GM19468 (cell line): ENCODE measurements around the gene TMEM214.

Experiments used
- ATAC-seq: cut with Tn5 transposase; IDR thresholded peaks from one replicate; pipeline ENCODE4 v1.9.1; 2021; ENCODE audit warnings: mild to moderate bottlenecking, moderate library complexity, moderate number of reproducible peaks; ENCODE audit not compliant: unreplicated experiment; ENCODE audit errors: extremely low read depth

The TMEM214 gene

GRCh38 chr2:27032495-27033252 lies at the start of gene TMEM214:
TMEM214 (plus strand) TSS chr2:27032965; CDS start chr2:27033016, 51 bp downstream.
- peak; percentile 89 for ATAC-seq

GRCh38 chr2:26983746-26984145 lies 49.0 kb upstream of the TMEM214 start:
- ATAC-seq = no peak

DNA sequence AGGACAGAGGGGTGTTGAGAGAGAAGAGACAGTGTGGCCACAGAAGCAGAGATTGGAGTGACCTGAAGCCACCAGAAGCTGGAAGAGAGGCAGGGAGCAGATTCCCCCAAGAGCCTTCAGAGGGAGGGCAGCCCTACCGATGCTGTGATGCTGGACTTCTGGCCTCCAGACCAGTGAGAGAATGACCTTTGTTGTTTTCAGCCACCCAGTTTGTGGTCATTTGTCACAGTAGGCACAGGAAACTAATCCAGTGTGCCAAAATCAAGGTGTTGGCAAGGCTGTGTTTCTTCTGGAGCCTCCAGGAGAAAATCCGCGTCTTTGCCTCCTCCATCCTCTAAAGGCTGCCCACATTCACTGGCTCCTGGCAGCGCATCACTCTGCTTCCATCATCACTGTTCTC lies 47.0 kb upstream of the TMEM214 start:
- no peak for ATAC-seq

GRCh38 chr2:26986576-26986975 lies 46.2 kb upstream of the TMEM214 start:
- ATAC-seq = no peak

GRCh38 chr2:26988058-26988860 lies 44.5 kb upstream of the TMEM214 start:
- no peak for ATAC-seq

DNA sequence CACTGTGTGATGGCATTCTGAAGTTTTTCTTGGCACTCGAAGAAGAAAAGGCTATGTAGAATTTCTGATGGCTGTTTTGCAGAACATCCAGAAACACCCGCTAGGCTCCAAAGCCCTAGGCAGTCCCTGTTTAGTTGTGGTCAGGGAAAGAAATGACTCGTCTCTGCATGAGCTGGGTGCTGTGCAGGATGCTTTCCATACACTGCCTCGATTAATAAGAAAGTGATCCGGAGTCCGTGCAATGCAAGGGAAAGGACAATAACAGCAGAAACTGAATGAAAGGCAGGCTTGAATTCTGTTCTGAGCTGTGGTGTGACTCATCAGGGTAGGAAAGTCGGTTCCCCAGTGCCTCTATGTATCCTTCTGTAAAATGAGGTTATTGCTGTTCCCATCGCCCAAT lies 43.6 kb upstream of the TMEM214 start:
- ATAC-seq = no peak

GRCh38 chr2:26991717-26992116 lies 41.0 kb upstream of the TMEM214 start:
- no peak for ATAC-seq

DNA sequence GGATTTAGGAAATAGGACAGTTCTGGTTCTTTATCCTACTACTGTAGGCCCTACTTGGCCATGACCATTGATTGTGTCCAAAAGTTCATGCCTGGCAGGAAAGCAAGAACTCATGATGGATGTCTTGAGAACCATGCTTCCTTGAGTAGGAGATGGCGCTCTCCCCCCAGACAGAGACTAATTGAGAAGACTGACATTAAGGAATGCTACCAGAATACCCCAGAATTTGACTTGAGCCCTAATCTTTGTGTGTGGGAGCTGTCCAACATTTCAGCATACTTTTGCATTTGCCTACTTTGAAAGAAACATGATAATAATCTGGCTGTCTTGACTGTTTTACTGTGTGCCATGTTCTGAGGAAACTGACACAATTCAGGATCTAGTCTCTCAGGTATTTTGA lies 39.0 kb upstream of the TMEM214 start:
- ATAC-seq = no peak

DNA sequence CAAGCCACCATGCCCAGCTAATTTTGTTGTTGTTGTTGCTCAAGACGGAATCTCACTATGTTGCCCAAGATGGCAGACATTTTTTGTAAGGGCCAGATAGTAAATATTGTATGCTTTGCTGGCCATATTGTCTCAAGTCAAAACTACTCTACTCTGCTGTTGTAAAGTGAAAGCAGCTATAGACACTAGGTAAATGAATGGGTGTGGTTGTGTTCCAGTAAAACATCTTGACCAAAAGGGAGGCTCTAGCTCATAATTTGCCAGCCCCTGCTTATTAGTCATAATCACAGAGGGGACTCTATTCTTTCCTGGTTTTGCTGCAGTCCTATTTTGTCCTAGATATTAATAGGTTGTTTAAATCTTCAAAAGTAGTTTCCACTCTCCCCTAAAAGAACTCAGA lies 37.8 kb upstream of the TMEM214 start:
- ATAC-seq = no peak

DNA sequence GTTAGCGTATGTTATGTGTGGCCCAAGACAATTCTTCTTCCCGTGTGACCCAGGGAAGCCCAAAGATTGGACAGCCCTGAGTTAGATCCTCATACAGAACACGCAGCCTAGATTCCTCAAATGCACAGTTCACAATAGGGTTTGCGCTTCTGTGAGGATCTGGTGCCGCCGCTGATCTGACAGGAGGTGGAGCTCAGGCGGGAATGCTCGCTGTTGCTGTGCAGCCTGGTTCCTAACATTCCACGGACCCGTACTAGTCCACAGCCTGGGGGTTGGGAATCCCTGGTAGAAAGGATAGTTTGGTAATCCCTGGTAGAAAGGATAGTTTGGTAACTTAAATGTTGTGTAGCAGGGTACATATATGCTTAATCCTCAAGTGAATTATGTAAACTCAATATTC lies 35.4 kb upstream of the TMEM214 start:
- no peak for ATAC-seq

DNA sequence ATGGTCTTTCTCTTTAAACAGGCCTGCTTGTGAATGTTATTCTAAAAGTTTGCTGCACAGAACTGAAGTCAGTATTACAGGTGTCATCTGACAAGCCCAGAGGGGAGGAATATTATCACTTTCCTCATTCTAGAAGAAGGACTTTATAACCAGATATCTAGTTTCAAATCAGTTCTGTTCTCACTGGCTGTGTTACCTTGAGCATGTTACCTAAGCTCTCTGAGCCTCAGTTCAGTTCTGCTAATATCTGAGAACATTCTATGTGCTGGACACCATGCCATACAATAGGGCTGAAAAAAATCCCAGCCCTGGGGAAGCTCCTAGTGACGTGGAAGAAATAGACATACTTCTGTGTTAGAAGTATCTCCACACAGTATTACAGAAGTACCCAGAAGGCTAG lies 34.4 kb upstream of the TMEM214 start:
- ATAC-seq = no peak

DNA sequence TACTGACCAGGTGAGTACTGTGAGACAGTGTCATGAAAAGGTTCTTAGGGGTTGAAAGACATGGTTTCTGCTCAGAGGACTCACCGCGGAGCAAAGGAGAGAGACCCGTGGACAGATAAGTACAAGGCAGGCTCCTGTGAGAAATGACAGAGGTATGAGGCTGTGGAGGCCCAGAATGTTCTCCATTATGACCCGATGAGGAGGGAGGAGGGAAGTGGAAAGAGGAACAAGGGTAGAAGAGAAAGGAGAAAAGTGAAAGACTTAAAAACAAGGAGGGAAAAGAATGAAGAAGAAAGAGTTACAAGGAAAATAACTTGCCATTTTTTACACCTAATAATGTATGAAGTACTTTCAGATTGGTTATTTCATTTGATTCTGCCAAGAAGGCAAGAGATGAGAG lies 32.5 kb upstream of the TMEM214 start:
- no peak for ATAC-seq

DNA sequence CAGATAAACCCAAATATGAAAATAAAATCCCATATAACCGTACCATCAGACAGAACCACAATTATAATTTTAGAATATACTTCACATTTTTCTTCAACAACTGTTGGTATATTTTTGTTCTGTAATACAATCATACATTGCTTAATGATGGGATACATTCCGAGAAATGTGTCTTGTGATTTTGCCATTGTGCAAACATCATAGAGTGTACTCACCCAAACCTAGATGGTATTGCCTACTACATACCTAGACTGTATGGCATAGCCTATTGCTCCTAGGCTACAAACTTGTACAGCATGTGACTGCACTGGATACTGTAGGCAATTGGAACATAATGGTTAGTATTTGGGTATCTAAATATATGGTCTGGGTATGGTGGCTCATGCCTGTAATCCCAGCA lies 31.8 kb upstream of the TMEM214 start:
- no peak for ATAC-seq

GRCh38 chr2:27001950-27002349 lies 30.8 kb upstream of the TMEM214 start:
- ATAC-seq = no peak

GRCh38 chr2:27003007-27003406 lies 29.8 kb upstream of the TMEM214 start:
- ATAC-seq = no peak

DNA sequence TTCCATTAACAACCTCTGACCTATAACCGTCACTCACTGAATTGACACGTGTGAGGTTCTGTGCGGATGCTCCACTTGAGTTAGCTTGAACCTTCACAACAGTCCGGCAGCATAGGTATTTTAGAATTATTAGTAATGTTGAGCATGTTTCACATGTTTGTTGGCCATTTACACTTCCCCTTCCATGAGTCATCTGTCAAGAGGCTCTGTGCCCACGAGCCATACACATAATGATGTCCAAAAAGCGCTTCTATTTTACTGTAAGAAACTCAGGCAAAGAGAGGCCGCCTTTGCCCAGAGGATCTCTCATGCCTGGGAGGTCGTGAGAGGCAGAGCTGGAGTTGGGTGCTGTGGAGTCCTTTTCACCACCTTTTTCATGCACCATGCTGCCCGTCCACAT lies 28.9 kb upstream of the TMEM214 start:
- ATAC-seq = no peak

DNA sequence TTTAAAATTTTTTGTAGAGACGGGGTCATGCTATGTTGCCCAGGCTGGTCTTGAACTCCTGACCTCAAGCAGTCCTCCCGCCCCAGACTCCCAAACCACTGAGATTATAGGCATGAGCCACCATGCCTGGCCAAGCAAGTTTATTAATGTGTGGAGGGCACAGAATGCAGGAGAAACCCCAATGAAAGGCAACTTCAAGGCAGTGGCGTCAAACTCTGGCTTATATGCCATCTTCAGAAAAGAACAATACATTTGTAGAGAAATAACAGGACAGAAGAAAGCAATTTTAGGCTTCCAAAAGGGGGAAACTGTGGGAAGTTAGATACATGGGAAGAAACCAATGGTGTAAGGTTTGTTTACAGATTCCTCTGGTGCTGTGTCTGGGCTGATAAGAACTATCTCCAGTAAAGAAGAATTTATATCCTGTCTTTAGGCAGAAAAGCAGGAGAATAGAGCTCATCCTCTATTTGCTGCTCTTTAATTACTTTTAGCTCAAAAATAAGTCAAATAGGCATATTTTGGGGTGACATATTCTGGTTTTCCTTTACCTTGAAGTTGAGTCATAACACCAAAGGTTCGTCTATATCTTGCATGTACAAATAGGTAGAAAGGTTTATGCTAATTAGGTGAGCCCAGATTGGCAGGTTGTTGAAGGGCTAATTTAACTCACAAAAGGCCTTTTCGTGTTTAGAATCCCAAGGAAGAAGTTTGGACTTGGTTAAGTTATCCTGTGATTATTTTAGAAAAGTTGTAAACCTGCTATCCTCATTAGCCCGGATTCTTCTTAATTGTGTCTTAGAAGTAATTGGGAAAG lies 26.0 kb upstream of the TMEM214 start:
- ATAC-seq = no peak

GRCh38 chr2:27007416-27008374 lies 25.1 kb upstream of the TMEM214 start:
- no peak for ATAC-seq

- ATAC-seq = no peak
These were observed 24.1 kb upstream of the TMEM214 start for GRCh38 chr2:27008678-27009077.

GRCh38 chr2:27009083-27009482 lies 23.7 kb upstream of the TMEM214 start:
- no peak for ATAC-seq
